OCI-LY3 (cell line): ENCODE data around the gene TUBA8.
"Not testable (repeated sequence)": the region's sequence is repeated elsewhere in the genome, so short reads cannot be mapped to it uniquely, and the experiment has no call there.

Source experiments
- H2AFZ ChIP-seq: fragments of 200-600, 300-600 bp; shearing (Covaris generic); 2 replicates; pipeline ENCODE4 v1.6.0; 2014; ENCODE audit warnings: antibody characterized with exemption, low read depth, low read length
- H3K27ac ChIP-seq: fragments of 200-600, 300-600 bp; sonication (generic); 2 replicates; pipeline ENCODE4 v1.5.1; 2014; ENCODE audit warnings: mild to moderate bottlenecking, low read length, moderate library complexity, mixed read lengths
- H3K27me3 ChIP-seq: fragments of 200-600, 300-600 bp; sonication (generic); 2 replicates; pipeline ENCODE4 v1.6.1; 2014; ENCODE audit warnings: low read depth, low read length, mixed read lengths
- H3K36me3 ChIP-seq: fragments of 200-600, 300-600 bp; sonication (generic); replicated peaks from 2 replicates; pipeline ENCODE3; 2014; ENCODE audit warnings: low read depth, low read length, mixed read lengths
- H3K4me1 ChIP-seq: fragments of 300-600, 200-600 bp; sonication (generic); 2 replicates; pipeline ENCODE4 v1.6.1; 2014; ENCODE audit warnings: low read length, mixed read lengths
- H3K4me2 ChIP-seq: fragments of 200-600, 300-600 bp; sonication (generic); 2 replicates; pipeline ENCODE4 v1.6.1; 2014; ENCODE audit warnings: low read length, mixed read lengths
- H3K4me3 ChIP-seq: fragments of 300-600, 200-600 bp; sonication (generic); 2 replicates; pipeline ENCODE4 v1.5.1; 2014; ENCODE audit warnings: antibody characterized with exemption, mild to moderate bottlenecking, low read length, moderate library complexity
- H3K79me2 ChIP-seq: fragments of 300-600, 200-600 bp; shearing (Covaris generic); 2 replicates; pipeline ENCODE4 v1.6.1; 2014; ENCODE audit warnings: mild to moderate bottlenecking, low read length, mixed read lengths
- H3K9ac ChIP-seq: fragments of 300-600, 200-600 bp; shearing (Covaris generic); 2 replicates; pipeline ENCODE4 v1.6.0; 2014; ENCODE audit warnings: mild to moderate bottlenecking, low read length, moderate library complexity
- H3K9me3 ChIP-seq: fragments of 200-600, 300-600 bp; shearing (Covaris generic); 2 replicates; pipeline ENCODE4 v1.6.1; 2014; ENCODE audit warnings: low read length, mixed read lengths; ENCODE audit not compliant: insufficient read depth
- H4K20me1 ChIP-seq: fragments of 200-600, 300-600 bp; sonication (generic); 2 replicates; pipeline ENCODE4 v1.6.1; 2016; ENCODE audit warnings: low read length, mixed read lengths; ENCODE audit not compliant: insufficient read depth
- CTCF ChIP-seq: fragments of 200-600, 300-600 bp; sonication (generic); IDR thresholded peaks from 2 replicates; pipeline ENCODE4 v1.5.1; 2014; ENCODE audit warnings: antibody characterized with exemption, low read length, low read depth
- EZH2phosphoT487 ChIP-seq: fragments of 200-600 bp; shearing (Covaris generic); IDR thresholded peaks from 2 replicates; pipeline ENCODE4 v1.6.1; 2018; ENCODE audit warnings: antibody characterized with exemption, mixed run types, low read depth

Gene TUBA8

GRCh38 chr22:18120857-18121256 is 10.2 kb downstream of the TUBA8 start:
- H3K36me3 ChIP-seq = no peaks in the 10 kb centered on the region
- no peaks in the 10 kb centered on the region for H3K79me2 ChIP-seq
- no peak overlapping the region for H2AFZ ChIP-seq
- no peak for TF ChIP-seq EZH2phosphoT487
- TF ChIP-seq CTCF = no peak
- no peak overlapping the region for H3K27ac ChIP-seq
- H3K4me2 ChIP-seq = no peak overlapping the region
- H3K4me3 ChIP-seq = no peak overlapping the region
- H3K9me3 ChIP-seq = no peaks in the 10 kb centered on the region
- H3K27me3 ChIP-seq = no peaks in the 10 kb centered on the region
- no peaks in the 10 kb centered on the region for H3K4me1 ChIP-seq
- H3K9ac ChIP-seq = no peak overlapping the region
- no peaks in the 10 kb centered on the region for H4K20me1 ChIP-seq

GRCh38 chr22:18121506-18121905 is 10.9 kb downstream of the TUBA8 start:
- Histone ChIP-seq H3K27me3 (no peaks in the 10 kb centered on the region), H2AFZ (no peak overlapping the region), H3K4me1 (no peaks in the 10 kb centered on the region), H3K79me2 (no peaks in the 10 kb centered on the region), H4K20me1 (no peaks in the 10 kb centered on the region), H3K4me3 (no peak overlapping the region), H3K9me3 (no peaks in the 10 kb centered on the region), H3K4me2 (no peak overlapping the region), H3K36me3 (no peaks in the 10 kb centered on the region), H3K27ac (no peak overlapping the region), H3K9ac (no peak overlapping the region)
- TF ChIP-seq CTCF = no peak
- no peak for TF ChIP-seq EZH2phosphoT487

GRCh38 chr22:18121954-18122554 is 11.4 kb downstream of the TUBA8 start:
- H4K20me1 ChIP-seq = no peaks in the 10 kb centered on the region
- H3K79me2 ChIP-seq = no peaks in the 10 kb centered on the region
- H3K4me2 ChIP-seq = no peak overlapping the region
- H3K4me3 ChIP-seq = no peak overlapping the region
- no peak overlapping the region for H2AFZ ChIP-seq
- no peaks in the 10 kb centered on the region for H3K36me3 ChIP-seq
- no peaks in the 10 kb centered on the region for H3K27me3 ChIP-seq
- no peak overlapping the region for H3K9ac ChIP-seq
- TF ChIP-seq CTCF = no peak
- no peak for TF ChIP-seq EZH2phosphoT487
- no peak overlapping the region for H3K27ac ChIP-seq
- H3K9me3 ChIP-seq = no peaks in the 10 kb centered on the region
- no peaks in the 10 kb centered on the region for H3K4me1 ChIP-seq

GRCh38 chr22:18123476-18124025 is 12.9 kb downstream of the TUBA8 start:
- not testable (repeated sequence) for H4K20me1 ChIP-seq, H3K4me2 ChIP-seq, H3K79me2 ChIP-seq, H3K9me3 ChIP-seq, H3K27me3 ChIP-seq, H3K27ac ChIP-seq, H3K9ac ChIP-seq, H3K36me3 ChIP-seq, H2AFZ ChIP-seq, H3K4me3 ChIP-seq, H3K4me1 ChIP-seq
